Activated T-cell treated with anti-CD3 and anti-CD28 coated beads for 1 hour (primary cell): ENCODE measurements around the gene ABHD1.
A peak's percentile ranks its signal among the peaks of the same experiment; 100 is the strongest.
"Not testable (repeated sequence)": the region's sequence is repeated elsewhere in the genome, so short reads cannot be mapped to it uniquely, and the experiment has no call there.

Experiments used
- DNase-seq: peaks from one replicate; pipeline ENCODE4 v3.0.0-alpha.2; 2020; ENCODE audit warnings: low read depth

The ABHD1 gene

GRCh38 chr2:27123302-27124150, at the start of gene ABHD1:
Gene ABHD1, plus strand, starts transcription at chr2:27123815. Its CDS starts 134 bp downstream, at chr2:27123949.
- peak; percentile 50 for DNase-seq

- DNase-seq = peak; percentile 50
Observed at GRCh38 chr2:27074738-27075565, 48.7 kb upstream of the ABHD1 start.

- not testable (repeated sequence) for DNase-seq
Observed at GRCh38 chr2:27075566-27075871, 48.1 kb upstream of the ABHD1 start.

- no peak for DNase-seq
Observed at GRCh38 chr2:27076323-27076722, 47.3 kb upstream of the ABHD1 start.

- no peak for DNase-seq
Observed at GRCh38 chr2:27077231-27077630, 46.4 kb upstream of the ABHD1 start.

- no peak for DNase-seq
Observed at GRCh38 chr2:27078267-27079194, 45.1 kb upstream of the ABHD1 start, which contains the start of gene EMILIN1. Gene EMILIN1, plus strand, starts transcription at chr2:27078615. Its CDS starts 451 bp downstream, at chr2:27079066.

GRCh38 chr2:27079233-27080139, 44.1 kb upstream of the ABHD1 start:
- DNase-seq = no peak

- no peak for DNase-seq
Observed at GRCh38 chr2:27080140-27080469, 43.5 kb upstream of the ABHD1 start.

- no peak for DNase-seq
Observed at GRCh38 chr2:27080603-27080936, 43.0 kb upstream of the ABHD1 start.

- DNase-seq = no peak
Observed at GRCh38 chr2:27081984-27082772, 41.4 kb upstream of the ABHD1 start.

- DNase-seq = no peak
Observed at GRCh38 chr2:27082773-27083409, 40.7 kb upstream of the ABHD1 start.

- no peak for DNase-seq
Observed at GRCh38 chr2:27083410-27084296, 40.0 kb upstream of the ABHD1 start.

- no peak for DNase-seq
Observed at GRCh38 chr2:27084297-27085061, 39.1 kb upstream of the ABHD1 start.

- no peak for DNase-seq
Observed at GRCh38 chr2:27085062-27085672, 38.4 kb upstream of the ABHD1 start.

- no peak for DNase-seq
Observed at GRCh38 chr2:27085673-27086089, 37.9 kb upstream of the ABHD1 start.

- peak; percentile 96 for DNase-seq
Observed at GRCh38 chr2:27086090-27086723, 37.4 kb upstream of the ABHD1 start.
